Measurements from ENCODE around the gene NCBP2L.
A peak's percentile ranks its signal among the peaks of the same experiment; 100 is the strongest.

Gene NCBP2L

GRCh38 chrX:107738768-107739167 is 38.8 kb upstream of the NCBP2L start:
- peaks cover 56% of the 10 kb centered on the region for H3K27me3 ChIP-seq (ENCODE audit: control insufficient read depth, insufficient read depth, low read length)
- H3K27ac ChIP-seq (ENCODE audit: low read depth, low read length): no peak overlapping the region
- H3K9ac ChIP-seq (ENCODE audit: low read length): no peak overlapping the region
- H3K36me3 ChIP-seq (ENCODE audit: control insufficient read depth, insufficient read depth, low read length): no peaks in the 10 kb centered on the region
- H3K9me3 ChIP-seq (ENCODE audit: control insufficient read depth, insufficient read depth, low read depth, low read length): no peaks in the 10 kb centered on the region
- H3K4me3 ChIP-seq (ENCODE audit: low read depth, low read length): no peak overlapping the region
- peaks cover 46% of the 10 kb centered on the region for H3K4me1 ChIP-seq (ENCODE audit: control insufficient read depth, insufficient read depth, low read length)

GRCh38 chrX:107739541-107739940 is 38.0 kb upstream of the NCBP2L start:
- Histone ChIP-seq H3K27ac (ENCODE audit: low read depth, low read length) (no peak overlapping the region), H3K4me3 (ENCODE audit: low read depth, low read length) (no peak overlapping the region), H3K4me1 (ENCODE audit: control insufficient read depth, insufficient read depth, low read length) (peaks cover 46% of the 10 kb centered on the region)

GRCh38 chrX:107741404-107741790 is 36.1 kb upstream of the NCBP2L start:
- Histone ChIP-seq H3K27me3 (ENCODE audit: control insufficient read depth, insufficient read depth, low read length) (peaks cover 68% of the 10 kb centered on the region), H3K4me1 (ENCODE audit: control insufficient read depth, insufficient read depth, low read length) (peaks cover 48% of the 10 kb centered on the region), H3K27ac (ENCODE audit: low read depth, low read length) (no peak overlapping the region), H3K9me3 (ENCODE audit: control insufficient read depth, insufficient read depth, low read depth, low read length) (no peaks in the 10 kb centered on the region), H3K4me3 (ENCODE audit: low read depth, low read length) (peak overlapping the region; percentile 60; the same call in 1 of the 2 replicates), H3K9ac (ENCODE audit: low read length) (no peak overlapping the region), H3K36me3 (ENCODE audit: control insufficient read depth, insufficient read depth, low read length) (no peaks in the 10 kb centered on the region)

More at GRCh38 chrX:107739541-107739940, 38.0 kb upstream of the NCBP2L start:
- H3K9me3 ChIP-seq (ENCODE audit: control insufficient read depth, insufficient read depth, low read depth, low read length): no peaks in the 10 kb centered on the region
- no peaks in the 10 kb centered on the region for H3K36me3 ChIP-seq (ENCODE audit: control insufficient read depth, insufficient read depth, low read length)
- peaks cover 55% of the 10 kb centered on the region for H3K27me3 ChIP-seq (ENCODE audit: control insufficient read depth, insufficient read depth, low read length)
- H3K9ac ChIP-seq (ENCODE audit: low read length): no peak overlapping the region

- Histone ChIP-seq H3K4me3 (ENCODE audit: low read depth, low read length) (peak overlapping the region; percentile 60), H3K27ac (ENCODE audit: low read depth, low read length) (no peak overlapping the region), H3K36me3 (ENCODE audit: control insufficient read depth, insufficient read depth, low read length) (no peaks in the 10 kb centered on the region), H3K9ac (ENCODE audit: low read length) (no peak overlapping the region), H3K9me3 (ENCODE audit: control insufficient read depth, insufficient read depth, low read depth, low read length) (no peaks in the 10 kb centered on the region), H3K27me3 (ENCODE audit: control insufficient read depth, insufficient read depth, low read length) (peaks cover 81% of the 10 kb centered on the region), H3K4me1 (ENCODE audit: control insufficient read depth, insufficient read depth, low read length) (peaks cover 41% of the 10 kb centered on the region)
These were observed 34.8 kb upstream of the NCBP2L start for GRCh38 chrX:107742700-107743191.

GRCh38 chrX:107743995-107744394 is 33.5 kb upstream of the NCBP2L start:
- Histone ChIP-seq H3K27me3 (ENCODE audit: control insufficient read depth, insufficient read depth, low read length) (peaks cover 78% of the 10 kb centered on the region), H3K4me1 (ENCODE audit: control insufficient read depth, insufficient read depth, low read length) (peaks cover 44% of the 10 kb centered on the region), H3K9ac (ENCODE audit: low read length) (no peak overlapping the region)

GRCh38 chrX:107744868-107745267 is 32.7 kb upstream of the NCBP2L start:
- no peak overlapping the region for H3K27ac ChIP-seq (ENCODE audit: low read depth, low read length)
- no peaks in the 10 kb centered on the region for H3K9me3 ChIP-seq (ENCODE audit: control insufficient read depth, insufficient read depth, low read depth, low read length)
- no peak overlapping the region for H3K4me3 ChIP-seq (ENCODE audit: low read depth, low read length)

More at GRCh38 chrX:107743995-107744394, 33.5 kb upstream of the NCBP2L start:
- H3K27ac ChIP-seq (ENCODE audit: low read depth, low read length): no peak overlapping the region
- H3K4me3 ChIP-seq (ENCODE audit: low read depth, low read length): no peak overlapping the region
- H3K9me3 ChIP-seq (ENCODE audit: control insufficient read depth, insufficient read depth, low read depth, low read length): no peaks in the 10 kb centered on the region
- H3K36me3 ChIP-seq (ENCODE audit: control insufficient read depth, insufficient read depth, low read length): no peaks in the 10 kb centered on the region

GRCh38 chrX:107747596-107748161 is 29.9 kb upstream of the NCBP2L start:
- Histone ChIP-seq H3K27ac (ENCODE audit: low read depth, low read length) (no peak overlapping the region), H3K4me1 (ENCODE audit: control insufficient read depth, insufficient read depth, low read length) (peaks cover 52% of the 10 kb centered on the region), H3K9ac (ENCODE audit: low read length) (no peak overlapping the region), H3K9me3 (ENCODE audit: control insufficient read depth, insufficient read depth, low read depth, low read length) (no peaks in the 10 kb centered on the region), H3K36me3 (ENCODE audit: control insufficient read depth, insufficient read depth, low read length) (no peaks in the 10 kb centered on the region), H3K4me3 (ENCODE audit: low read depth, low read length) (no peak overlapping the region), H3K27me3 (ENCODE audit: control insufficient read depth, insufficient read depth, low read length) (peaks cover 77% of the 10 kb centered on the region)

More at GRCh38 chrX:107744868-107745267, 32.7 kb upstream of the NCBP2L start:
- Histone ChIP-seq H3K4me1 (ENCODE audit: control insufficient read depth, insufficient read depth, low read length) (peaks cover 44% of the 10 kb centered on the region), H3K27me3 (ENCODE audit: control insufficient read depth, insufficient read depth, low read length) (peaks cover 69% of the 10 kb centered on the region), H3K36me3 (ENCODE audit: control insufficient read depth, insufficient read depth, low read length) (no peaks in the 10 kb centered on the region), H3K9ac (ENCODE audit: low read length) (no peak overlapping the region)

GRCh38 chrX:107748506-107748905 is 29.0 kb upstream of the NCBP2L start:
- no peaks in the 10 kb centered on the region for H3K36me3 ChIP-seq (ENCODE audit: control insufficient read depth, insufficient read depth, low read length)
- no peak overlapping the region for H3K9ac ChIP-seq (ENCODE audit: low read length)
- no peak overlapping the region for H3K4me3 ChIP-seq (ENCODE audit: low read depth, low read length)
- peaks cover 75% of the 10 kb centered on the region for H3K27me3 ChIP-seq (ENCODE audit: control insufficient read depth, insufficient read depth, low read length)
- peaks cover 47% of the 10 kb centered on the region for H3K4me1 ChIP-seq (ENCODE audit: control insufficient read depth, insufficient read depth, low read length)
- H3K9me3 ChIP-seq (ENCODE audit: control insufficient read depth, insufficient read depth, low read depth, low read length): no peaks in the 10 kb centered on the region
- no peak overlapping the region for H3K27ac ChIP-seq (ENCODE audit: low read depth, low read length)

GRCh38 chrX:107750263-107750662 is 27.3 kb upstream of the NCBP2L start:
- H3K4me1 ChIP-seq (ENCODE audit: control insufficient read depth, insufficient read depth, low read length): peaks cover 46% of the 10 kb centered on the region
- no peak overlapping the region for H3K4me3 ChIP-seq (ENCODE audit: low read depth, low read length)
- H3K27me3 ChIP-seq (ENCODE audit: control insufficient read depth, insufficient read depth, low read length): peaks cover 59% of the 10 kb centered on the region
- no peak overlapping the region for H3K27ac ChIP-seq (ENCODE audit: low read depth, low read length)
- H3K9ac ChIP-seq (ENCODE audit: low read length): no peak overlapping the region
- H3K36me3 ChIP-seq (ENCODE audit: control insufficient read depth, insufficient read depth, low read length): no peaks in the 10 kb centered on the region
- H3K9me3 ChIP-seq (ENCODE audit: control insufficient read depth, insufficient read depth, low read depth, low read length): no peaks in the 10 kb centered on the region

- H3K36me3 ChIP-seq (ENCODE audit: control insufficient read depth, insufficient read depth, low read length): no peaks in the 10 kb centered on the region
- no peak overlapping the region for H3K9ac ChIP-seq (ENCODE audit: low read length)
- peaks cover 57% of the 10 kb centered on the region for H3K27me3 ChIP-seq (ENCODE audit: control insufficient read depth, insufficient read depth, low read length)
- H3K4me1 ChIP-seq (ENCODE audit: control insufficient read depth, insufficient read depth, low read length): peaks cover 46% of the 10 kb centered on the region
- H3K9me3 ChIP-seq (ENCODE audit: control insufficient read depth, insufficient read depth, low read depth, low read length): no peaks in the 10 kb centered on the region
- H3K27ac ChIP-seq (ENCODE audit: low read depth, low read length): no peak overlapping the region
- no peak overlapping the region for H3K4me3 ChIP-seq (ENCODE audit: low read depth, low read length)
These were observed 26.6 kb upstream of the NCBP2L start for GRCh38 chrX:107750861-107751445.

- H3K27ac ChIP-seq (ENCODE audit: low read depth, low read length): no peak overlapping the region
- H3K36me3 ChIP-seq (ENCODE audit: control insufficient read depth, insufficient read depth, low read length): no peaks in the 10 kb centered on the region
- no peak overlapping the region for H3K9ac ChIP-seq (ENCODE audit: low read length)
- peaks cover 47% of the 10 kb centered on the region for H3K4me1 ChIP-seq (ENCODE audit: control insufficient read depth, insufficient read depth, low read length)
- no peaks in the 10 kb centered on the region for H3K9me3 ChIP-seq (ENCODE audit: control insufficient read depth, insufficient read depth, low read depth, low read length)
- H3K27me3 ChIP-seq (ENCODE audit: control insufficient read depth, insufficient read depth, low read length): peaks cover 54% of the 10 kb centered on the region
- no peak overlapping the region for H3K4me3 ChIP-seq (ENCODE audit: low read depth, low read length)
These were observed 25.5 kb upstream of the NCBP2L start for GRCh38 chrX:107752043-107752442.

All from HUES6 (cell line).